Choroid plexus epithelial cell (primary cell): ENCODE results near the gene CRADD.

Experiments
- DNase-seq: peaks from one replicate; pipeline ENCODE4 v3.0.0-alpha.2; 2010; ENCODE audit warnings: low read depth
- H3K4me3 ChIP-seq: 2 replicates; pipeline ENCODE4 v1.5.1; 2011; ENCODE audit warnings: low read depth, mild to moderate bottlenecking, control low read depth, low read length, moderate library complexity
- CTCF ChIP-seq: conservative IDR thresholded peaks from 2 replicates; pipeline ENCODE4 v1.5.1; 2011; ENCODE audit warnings: low read depth, mild to moderate bottlenecking, control low read depth, inconsistent platforms, low read length, moderate library complexity

Gene CRADD

DNA sequence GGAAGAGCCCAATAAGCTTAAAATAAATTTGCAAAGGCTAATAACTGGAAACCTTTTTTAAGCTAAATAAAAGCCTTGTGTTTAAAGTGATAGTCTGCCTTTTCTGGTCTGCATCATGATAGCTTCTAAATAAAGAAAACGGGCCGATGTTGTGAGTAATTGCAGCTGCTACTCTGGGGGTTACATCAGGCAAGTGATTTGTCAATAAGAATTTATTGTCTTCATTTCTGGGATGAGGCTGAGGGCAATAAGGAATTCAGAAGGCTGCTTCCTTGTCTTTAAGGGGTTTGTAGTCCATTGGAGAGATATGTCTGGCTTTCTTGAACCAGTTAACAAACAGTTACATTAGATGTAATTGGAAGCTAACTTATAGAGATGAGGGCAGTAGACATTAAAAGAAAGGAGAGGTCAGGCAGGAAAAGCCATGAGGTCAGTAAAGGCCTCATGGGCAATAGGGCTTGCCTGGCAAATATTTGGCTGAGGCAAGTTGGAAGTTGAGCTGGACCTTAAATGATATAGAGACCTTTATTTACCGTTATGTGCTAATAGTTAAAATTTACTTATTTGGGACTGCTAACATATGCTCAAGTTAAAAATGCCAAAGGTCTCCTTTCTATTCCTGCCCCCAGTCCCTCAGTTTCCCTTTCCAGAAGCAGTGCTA lies 85.0 kb downstream of the CRADD start:
- no peak for TF ChIP-seq CTCF
- DNase-seq: peak; percentile 45
- no peak overlapping the region for H3K4me3 ChIP-seq

GRCh38 chr12:93762912-93763553 lies 85.9 kb downstream of the CRADD start:
- TF ChIP-seq CTCF: no peak
- DNase-seq: no peak
- no peak overlapping the region for H3K4me3 ChIP-seq

- no peak overlapping the region for H3K4me3 ChIP-seq
- DNase-seq: no peak
- TF ChIP-seq CTCF: peak; percentile 44
Measured at GRCh38 chr12:93763746-93764147, 86.6 kb downstream of the CRADD start.

- TF ChIP-seq CTCF: no peak
- H3K4me3 ChIP-seq: no peak overlapping the region
- DNase-seq: no peak
Measured at GRCh38 chr12:93766371-93766770, 89.2 kb downstream of the CRADD start.

DNA sequence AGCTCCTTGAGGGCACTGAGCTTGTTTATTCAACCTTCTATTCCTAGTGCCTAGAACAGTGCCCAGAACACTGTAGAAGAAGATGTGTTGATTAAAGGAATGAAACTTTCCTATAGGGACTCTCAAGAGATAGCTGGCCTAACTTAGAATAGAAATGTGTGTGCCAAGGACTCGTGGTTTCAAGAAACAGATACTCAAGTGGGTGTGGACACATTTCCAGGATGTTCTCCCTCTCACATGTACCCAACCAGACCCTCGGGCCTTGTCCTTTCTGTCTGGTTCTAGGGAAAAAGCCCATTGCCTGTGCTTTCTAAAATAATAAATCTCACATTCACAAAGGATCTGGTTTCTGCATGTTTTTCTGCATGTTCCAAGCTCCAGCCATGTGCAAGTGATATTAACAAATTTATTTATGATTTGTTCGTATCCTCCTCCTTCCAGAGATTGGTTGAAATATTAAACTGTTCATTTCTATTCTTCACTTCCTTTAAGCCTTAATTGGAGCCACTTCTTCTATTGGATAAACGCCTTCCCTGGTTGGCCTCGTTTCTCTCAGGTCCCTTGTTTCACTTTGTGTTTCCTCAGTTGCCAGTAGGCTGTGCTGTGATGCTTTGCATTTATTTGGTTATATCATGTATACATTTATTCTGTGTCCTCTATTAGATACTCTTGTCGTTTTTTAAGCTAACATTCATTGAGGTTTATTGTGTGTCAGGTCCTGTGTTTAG lies 89.8 kb downstream of the CRADD start:
- H3K4me3 ChIP-seq: no peak overlapping the region
- TF ChIP-seq CTCF: peak; percentile 80
- peak; percentile 90 for DNase-seq

DNA sequence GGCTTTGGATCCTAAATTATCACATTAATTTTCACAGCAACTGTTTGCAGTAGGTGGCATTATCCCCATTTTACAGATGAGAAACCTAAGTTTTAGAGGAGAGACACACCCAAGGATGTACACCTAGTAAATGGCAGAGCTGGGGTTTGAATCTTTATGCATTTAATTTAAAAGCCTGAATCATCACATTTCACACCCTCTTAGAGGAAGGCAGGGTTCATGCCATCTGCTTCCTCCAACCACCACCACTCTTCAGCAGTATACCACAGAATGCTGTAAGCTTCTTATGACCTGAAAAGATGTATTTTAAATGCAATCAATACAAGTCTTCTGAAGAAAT lies 90.3 kb downstream of the CRADD start:
- no peak for TF ChIP-seq CTCF
- no peak overlapping the region for H3K4me3 ChIP-seq
- no peak for DNase-seq
